GM21367 (cell line): ENCODE measurements around the gene MYH14.
"Not testable (repeated sequence)": the region's sequence is repeated elsewhere in the genome, so short reads cannot be mapped to it uniquely, and the experiment has no call there.

Experiments used
- ATAC-seq: cut with Tn5 transposase; IDR thresholded peaks from one replicate; pipeline ENCODE4 v1.9.1; 2021; ENCODE audit not compliant: unreplicated experiment

Gene MYH14

DNA sequence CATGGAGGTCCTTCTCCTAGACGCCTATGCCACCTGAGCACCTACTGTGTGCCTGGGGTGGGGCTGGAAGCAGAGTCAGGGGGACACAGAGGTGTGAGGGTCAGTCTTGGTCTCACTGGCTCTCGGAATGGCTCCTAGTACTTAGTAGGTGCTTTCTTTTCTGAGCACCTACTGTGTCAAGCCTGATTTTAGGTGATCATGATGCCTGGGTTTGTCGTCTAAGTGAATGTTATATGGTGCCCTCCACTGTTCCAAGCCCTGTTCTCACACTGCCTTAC lies 20.0 kb downstream of the MYH14 start:
- ATAC-seq, result no peak

DNA sequence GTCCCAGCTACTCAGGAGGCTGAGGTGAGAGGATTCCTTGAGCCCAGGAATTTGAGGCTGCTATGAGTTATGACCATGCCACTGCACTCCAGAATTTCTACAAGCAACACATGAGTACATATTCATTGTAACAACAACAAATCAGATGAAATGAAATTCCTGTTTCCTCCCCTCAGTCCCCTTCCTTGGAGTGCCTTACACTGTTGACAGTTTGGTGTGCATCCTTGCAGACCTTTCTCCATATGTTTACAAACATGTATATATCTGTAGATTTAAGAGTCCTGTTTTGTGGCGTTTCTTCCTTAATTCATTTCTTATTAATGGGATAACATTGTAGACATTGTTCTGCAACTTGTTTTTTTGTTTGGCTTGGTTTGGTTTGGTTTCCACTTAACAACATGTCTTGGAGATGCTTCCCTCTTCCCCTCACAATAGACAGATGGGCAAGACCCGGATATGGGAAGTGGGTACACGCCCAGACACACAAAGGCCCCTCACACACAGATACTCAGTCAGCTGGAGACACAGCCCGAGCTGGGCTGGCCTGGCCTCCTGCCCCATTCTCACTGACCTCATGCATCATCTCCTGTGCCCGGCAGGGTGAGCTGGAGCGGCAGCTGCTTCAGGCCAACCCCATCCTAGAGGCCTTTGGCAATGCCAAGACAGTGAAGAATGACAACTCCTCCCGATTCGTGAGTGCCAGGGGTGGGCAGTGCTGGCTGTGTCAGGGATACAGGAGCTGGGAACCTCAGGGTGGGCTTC lies 21.7 kb downstream of the MYH14 start:
- no peak for ATAC-seq

DNA sequence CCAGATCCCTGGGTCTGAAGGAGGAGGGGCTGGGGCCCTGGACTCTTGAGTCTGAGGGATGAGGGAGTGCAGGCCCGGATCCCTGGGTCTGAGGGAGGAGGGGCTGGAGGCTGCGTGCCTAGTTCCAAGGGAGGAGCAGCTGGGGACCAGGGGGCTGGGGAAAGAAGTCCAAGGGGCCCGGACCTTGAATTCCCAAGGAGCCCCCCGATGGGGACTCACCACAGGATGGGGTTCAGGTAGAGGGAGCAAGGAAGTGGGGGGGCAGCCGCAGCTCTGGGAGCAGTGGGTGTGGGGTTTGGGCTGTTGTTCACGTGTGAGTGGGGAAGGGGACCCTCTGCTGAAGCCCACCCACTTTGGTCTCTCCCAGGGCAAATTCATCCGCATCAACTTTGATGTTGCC lies 23.1 kb downstream of the MYH14 start:
- ATAC-seq, result no peak

DNA sequence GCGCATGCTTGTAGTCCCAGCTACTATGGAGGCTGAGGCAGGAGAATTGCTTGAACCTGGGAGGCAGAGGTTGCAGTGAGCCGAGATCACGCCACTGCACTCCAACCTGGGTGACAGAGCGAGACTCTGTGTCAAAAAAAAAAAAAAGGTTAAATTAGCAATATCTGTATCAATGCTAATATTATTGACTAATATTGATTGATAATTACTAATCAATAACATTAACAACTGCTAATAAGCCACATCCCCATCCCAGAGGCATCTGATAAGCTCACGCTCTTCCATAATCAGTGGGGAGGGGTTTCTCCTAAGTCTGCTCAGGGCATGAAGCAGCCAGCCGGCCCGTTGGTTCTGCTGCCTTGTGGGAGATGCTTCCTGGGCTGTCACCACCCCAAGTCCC lies 24.7 kb downstream of the MYH14 start:
- not testable (repeated sequence) for ATAC-seq

DNA sequence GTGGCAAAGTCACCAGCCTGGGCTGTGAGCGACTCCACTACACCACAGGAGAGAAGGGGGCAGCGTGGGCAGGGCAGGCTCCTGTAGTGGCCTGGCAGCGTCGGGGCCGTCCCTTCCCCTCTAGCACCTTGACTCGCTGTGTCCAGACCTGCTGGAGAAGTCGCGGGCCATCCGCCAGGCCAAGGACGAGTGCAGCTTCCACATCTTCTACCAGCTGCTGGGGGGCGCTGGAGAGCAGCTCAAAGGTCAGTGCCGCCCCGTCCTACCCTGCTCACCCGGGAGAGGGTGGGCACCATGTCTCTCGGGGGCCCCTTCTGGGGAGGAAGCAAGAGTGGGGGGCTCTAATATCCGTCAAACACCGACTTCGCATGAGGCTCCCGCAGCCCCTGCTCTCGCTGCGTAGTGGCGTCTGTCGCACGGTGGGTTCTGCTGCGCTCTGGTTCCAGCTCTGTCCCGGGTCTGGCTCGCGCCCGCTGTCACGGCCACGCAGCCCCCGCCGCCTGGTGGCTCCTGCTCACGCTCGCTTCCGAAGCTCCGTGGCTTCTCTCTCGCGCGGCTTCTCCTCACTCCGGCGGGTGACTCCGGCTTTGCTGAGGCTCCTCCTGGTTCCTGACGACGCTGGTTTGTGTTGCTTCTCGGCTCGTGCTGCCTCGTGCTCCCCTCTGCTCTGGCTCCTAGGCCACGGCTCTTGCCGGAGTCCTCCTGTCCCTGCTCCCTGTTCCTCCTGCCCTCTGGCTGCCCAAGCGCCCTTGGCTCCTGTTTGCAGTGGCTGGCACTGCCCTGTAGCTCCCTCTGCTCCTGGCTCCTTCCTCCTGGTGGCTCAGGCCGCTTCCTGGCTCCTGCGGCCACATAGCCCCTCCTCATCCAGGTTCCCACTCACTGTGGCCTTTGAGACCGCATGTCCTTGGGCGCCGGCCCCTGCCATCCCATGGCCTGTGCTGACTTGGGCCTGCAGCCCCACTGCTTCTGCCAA lies 27.2 kb downstream of the MYH14 start:
- no peak for ATAC-seq

DNA sequence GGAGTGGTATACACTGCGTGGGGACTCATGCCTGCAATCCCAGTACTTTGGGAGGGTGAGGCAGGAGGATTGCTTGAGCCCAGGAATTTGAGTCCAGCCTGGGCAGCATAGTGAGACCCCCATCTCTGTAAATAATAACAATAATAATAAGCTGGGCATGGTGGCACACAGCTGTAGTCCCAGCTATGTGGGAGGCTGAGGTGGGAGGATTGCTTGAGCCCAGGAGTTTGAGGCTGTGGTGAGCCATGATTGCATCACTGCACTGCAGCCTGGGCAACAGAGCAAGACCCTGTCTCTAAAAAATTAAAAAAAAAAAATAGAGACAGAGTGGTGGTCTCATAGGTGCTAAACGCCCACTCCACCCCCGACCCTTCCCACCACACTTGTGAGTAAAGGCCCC lies 28.0 kb downstream of the MYH14 start:
- ATAC-seq, result not testable (repeated sequence)

DNA sequence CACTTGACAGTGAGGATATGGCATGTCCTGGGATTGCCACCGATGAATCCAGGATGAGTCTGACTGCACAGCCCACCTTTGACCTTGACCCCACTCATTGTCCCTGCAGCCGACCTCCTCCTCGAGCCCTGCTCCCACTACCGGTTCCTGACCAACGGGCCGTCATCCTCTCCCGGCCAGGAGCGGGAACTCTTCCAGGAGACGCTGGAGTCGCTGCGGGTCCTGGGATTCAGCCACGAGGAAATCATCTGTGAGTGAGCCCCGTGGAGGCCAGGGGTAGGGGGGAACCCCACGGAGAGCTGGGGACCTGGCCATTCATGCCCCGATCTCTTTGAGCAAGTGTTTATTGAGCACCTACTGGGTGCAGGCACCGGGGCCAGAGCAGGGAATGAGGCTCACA lies 28.4 kb downstream of the MYH14 start:
- ATAC-seq, result no peak

DNA sequence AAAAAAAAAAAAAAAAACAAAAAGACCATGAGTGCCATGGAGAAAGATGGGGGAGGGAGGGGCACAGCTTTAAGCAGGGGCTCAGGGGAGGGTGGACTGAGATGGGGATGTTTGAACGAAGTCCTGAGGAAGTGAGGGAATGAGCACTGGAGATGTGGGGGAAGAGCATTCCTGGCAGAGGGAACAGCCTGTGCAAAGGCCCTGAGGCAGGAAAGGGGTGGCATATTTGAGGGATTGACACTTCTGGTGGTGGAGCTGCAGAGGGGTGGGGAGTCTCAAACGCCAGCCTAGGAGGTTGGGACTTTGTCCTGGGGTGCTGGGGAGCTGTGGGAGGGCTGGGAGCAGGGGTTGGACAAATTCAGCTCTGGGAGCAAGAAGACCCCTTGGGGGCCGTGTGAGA lies 29.2 kb downstream of the MYH14 start:
- ATAC-seq, result no peak

DNA sequence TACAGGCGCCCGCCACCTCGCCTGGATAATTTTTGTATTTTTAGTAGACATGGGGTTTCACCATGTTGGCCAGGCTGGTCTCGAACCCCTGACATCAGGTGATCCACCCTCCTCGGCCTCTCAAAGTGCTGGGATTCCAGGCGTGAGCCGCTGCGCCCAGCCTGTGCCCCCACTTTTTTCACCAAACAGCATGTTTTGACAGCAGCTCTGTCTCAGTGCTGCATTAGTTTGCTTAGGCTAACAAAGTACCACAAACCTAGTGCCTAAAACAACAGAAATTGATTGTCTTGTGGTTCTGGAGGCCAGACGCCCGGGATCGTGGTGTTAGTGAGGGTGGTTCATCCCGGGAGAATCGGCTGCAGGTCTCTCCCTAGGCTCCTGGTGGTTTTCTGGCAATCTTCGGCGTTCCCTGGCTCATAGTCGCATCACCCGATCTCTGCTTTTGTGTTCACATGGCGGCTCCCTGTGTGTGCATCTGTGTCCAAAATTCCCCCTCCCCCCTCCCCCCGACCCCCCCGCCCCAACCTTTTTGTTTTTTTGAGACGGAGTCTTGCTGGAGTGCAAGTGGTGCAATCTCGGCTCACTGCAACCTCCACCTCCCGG lies 30.0 kb downstream of the MYH14 start:
- ATAC-seq, result no peak

DNA sequence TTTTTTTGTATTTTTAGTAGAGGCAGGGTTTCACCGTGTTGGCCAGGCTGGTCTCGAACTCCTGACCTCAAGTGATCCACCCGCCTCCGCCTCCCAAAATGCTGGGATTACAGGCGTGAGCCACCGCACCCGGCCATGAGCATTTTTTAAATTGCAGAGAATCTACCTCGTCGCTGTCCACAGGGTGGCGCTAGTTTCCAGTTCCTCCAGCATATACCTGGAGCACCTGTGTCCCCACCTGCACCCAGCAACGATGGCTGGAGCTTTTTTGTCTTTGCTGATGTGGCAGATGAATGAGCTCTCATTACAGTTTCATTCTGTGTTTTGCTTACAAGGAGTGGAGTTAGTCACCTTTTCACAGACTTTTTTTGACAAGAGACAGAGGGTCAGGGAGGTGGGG lies 34.1 kb downstream of the MYH14 start:
- not testable (repeated sequence) for ATAC-seq

DNA sequence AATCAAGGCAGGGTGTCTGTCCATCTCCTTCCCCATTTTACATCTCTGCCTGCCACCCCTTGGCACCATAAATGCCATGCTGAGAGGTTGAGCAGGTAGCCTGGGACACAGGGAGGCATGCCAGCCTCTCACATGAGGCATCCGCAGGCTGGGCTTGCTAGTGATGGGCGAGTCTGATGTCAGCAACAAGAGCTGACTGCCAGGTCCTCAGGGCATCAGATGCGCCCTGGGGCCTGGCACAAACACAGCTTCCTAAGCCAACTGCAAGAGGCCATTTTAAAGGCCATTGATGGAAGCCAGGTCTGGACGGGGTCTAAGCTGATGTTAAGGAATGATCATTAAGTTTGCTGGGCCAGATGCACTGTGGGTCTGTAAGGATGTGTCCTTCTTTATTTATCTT lies 34.6 kb downstream of the MYH14 start:
- ATAC-seq, result no peak

DNA sequence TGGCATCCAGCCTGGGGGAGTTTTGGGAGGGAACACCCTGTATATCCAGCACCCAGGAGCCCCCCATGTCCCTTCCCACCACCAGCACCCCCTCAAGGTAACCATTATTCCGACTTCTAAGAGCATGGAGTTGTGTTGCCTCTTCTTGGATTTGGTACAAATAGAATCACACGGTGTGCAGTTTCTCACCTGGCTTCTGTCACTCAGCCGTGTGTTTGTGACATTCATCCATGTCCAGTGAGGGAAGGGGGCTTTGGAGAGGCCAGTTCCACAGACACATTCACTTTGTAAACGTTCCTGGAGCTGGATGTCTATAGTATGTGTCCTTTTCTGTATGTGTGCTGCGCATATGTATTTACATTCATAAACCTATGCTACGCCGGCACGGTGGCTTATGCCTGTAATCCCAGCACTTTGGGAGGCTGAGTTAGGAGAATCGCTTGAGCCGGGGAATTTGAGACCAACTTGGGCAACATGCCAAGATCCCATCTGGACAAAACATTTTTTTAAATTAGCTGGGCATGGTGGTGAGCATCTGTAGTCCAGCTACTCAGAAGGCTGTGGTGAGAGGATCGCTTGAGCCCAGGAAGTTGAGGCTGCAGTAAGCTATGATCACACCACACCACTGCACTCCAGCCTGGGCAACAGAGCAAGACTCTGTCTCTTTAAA lies 36.6 kb downstream of the MYH14 start:
- ATAC-seq, result no peak

DNA sequence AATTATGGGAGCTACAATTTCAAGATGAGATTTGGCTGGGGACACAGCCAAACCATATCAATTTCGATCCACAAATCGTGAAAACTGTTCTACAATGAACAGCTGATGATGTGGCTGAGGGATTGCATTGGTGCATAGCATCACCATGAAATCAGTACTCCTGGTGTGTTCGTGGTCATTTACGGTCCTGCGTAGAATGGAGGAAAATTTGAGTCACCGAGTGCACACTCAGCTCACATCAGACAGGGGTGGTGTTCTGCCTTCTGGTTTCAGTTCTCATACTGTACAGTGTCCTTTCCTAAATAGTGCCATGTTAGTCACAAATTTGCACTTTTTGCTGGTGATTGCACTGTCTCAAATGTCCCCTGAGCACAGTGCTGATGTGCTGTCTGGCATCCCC lies 39.2 kb downstream of the MYH14 start:
- no peak for ATAC-seq

DNA sequence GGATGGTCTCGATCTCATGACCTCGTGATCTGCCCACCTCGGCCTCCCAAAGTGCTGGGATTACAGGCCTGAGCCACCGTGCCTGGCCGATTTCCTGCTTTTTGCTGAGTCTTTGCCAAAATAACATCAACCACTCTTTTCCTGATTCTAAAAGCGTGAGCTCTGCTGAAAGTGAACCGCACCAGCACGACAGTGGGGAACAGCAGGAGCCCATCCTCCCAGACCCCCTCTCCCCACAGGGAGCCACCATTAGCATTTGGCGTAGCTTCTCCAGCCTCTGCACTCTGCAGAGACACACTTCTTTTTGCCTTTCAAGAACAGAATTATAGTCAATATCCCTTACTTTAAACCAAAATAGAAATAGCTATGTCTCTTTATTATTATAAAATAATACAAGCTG lies 41.3 kb downstream of the MYH14 start:
- no peak for ATAC-seq

DNA sequence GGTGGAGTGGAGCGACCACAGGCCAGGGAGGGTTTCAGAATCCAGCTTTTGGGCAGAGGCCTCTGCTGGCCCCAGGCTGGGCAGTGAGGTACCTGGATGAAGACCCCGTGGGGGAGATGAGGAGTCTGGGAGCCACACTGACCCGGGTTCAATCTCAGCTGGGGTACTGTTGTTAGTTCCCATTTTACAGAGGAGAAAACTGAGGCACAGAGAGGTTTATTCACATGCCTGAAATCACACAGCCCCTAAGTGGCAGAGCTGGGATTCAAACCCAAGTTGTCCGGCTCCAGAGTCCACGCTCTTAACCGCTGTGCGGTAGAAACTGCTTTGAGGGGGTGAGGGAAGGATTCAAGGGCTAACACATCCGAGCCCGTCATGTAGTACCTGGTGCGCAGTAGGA lies 45.0 kb downstream of the MYH14 start:
- ATAC-seq, result no peak

DNA sequence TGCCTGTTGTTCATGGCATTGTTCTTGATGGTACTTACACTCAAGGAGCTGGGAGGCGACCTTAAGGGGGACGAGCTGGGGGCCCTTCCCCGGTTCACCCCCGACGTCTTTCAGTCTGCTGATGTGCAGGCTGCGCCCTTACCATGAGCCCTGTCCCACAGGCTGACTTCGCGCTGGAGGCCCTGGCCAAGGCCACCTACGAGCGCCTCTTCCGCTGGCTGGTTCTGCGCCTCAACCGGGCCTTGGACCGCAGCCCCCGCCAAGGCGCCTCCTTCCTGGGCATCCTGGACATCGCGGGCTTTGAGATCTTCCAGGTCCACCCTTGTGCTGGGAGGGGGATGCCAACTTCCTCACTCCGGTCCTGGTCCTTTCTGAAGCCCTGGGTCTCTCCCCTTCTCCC lies 45.4 kb downstream of the MYH14 start:
- ATAC-seq, result no peak

DNA sequence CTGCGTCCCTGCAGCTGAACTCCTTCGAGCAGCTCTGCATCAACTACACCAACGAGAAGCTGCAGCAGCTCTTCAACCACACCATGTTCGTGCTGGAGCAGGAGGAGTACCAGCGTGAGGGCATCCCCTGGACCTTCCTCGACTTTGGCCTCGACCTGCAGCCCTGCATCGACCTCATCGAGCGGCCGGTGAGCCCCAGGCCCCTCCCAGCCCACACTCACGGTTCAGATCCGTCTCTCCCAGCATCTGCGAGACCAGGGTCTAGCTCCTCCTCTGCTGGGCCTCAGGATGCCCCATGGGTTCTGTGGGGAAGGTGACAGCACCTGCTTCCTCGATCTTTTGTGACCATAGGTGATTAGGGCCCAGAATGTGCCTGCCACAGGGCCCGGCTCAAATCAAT lies 46.2 kb downstream of the MYH14 start:
- ATAC-seq, result no peak

DNA sequence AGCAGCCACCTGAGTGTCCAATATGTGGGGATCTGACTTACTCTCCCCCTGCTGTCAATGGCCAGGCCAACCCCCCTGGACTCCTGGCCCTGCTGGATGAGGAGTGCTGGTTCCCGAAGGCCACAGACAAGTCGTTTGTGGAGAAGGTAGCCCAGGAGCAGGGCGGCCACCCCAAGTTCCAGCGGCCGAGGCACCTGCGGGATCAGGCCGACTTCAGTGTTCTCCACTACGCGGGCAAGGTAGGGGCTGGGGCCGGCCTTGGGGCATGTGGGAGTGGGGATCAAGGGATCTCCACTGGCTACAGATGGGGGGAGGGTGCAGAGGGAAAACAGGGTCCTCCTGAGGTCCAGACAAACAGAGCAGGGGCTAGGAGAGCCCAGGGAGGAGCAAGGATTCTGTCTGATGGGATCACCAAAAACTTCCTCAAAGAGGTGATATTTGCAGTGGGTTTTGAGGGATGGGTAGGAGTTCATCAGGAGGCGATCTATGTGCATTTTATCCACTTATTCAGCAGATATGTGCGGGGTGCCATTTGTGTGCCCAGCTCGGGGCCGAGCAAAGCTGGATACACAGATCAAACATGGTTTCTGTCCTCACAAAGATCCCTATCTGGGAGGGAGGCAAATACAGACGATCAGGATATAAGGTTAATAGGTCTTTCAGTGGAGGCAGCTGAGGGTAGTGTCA lies 47.2 kb downstream of the MYH14 start:
- ATAC-seq, result no peak

DNA sequence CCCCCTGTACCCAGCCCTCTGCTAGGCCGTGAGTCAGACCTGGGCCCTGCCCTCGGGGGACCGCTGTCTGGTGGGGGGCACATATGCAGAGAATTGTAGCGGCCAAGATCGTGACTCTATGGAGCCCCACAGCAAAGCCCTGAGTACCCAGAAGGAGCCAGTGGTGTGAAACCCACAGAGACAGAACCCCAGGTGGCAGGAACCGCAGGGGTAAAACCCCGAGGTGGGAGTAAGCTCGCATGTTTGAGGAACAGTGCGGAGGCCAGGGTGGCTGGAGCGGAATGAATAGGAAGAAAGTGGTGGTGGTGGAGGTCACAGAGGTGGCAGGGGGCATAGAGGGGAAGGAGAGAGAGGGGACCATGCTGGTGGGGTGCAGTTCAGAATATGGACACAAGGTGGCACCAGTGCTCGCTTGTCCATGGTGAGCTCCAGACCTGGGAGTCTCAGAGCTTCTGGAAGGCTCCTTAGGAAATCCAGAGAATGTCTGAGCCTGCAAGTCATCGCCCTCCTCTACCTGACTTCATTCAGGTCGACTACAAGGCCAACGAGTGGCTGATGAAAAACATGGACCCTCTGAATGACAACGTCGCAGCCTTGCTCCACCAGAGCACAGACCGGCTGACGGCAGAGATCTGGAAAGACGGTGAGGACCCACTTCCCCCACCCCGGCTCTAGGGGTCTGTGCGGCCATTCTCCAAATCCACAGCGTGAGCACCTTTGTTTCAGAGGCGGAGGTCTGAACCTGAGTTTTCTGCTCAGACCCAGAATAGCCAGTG lies 48.9 kb downstream of the MYH14 start:
- ATAC-seq, result no peak

DNA sequence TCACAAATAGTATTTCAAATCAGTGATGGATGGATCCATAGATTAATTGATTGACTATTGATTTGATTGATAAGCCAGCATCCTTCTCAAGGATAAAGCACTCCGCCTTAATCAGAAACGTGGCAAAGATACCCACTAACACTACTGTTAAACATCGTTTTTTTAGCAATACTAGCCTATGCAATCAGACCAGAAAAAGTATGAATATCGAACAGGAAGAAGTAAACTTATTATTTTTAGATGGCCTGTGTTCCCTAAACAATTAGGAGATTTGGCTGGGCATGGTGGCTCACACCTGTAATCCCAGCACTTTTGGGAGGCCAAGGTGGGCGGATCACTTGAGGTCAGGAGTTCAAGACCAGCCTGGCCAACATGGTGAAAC lies 49.5 kb downstream of the MYH14 start:
- ATAC-seq, result no peak
